ENCODE data around the gene PRG3.

PRG3 gene, protein sequence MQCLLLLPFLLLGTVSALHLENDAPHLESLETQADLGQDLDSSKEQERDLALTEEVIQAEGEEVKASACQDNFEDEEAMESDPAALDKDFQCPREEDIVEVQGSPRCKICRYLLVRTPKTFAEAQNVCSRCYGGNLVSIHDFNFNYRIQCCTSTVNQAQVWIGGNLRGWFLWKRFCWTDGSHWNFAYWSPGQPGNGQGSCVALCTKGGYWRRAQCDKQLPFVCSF

GRCh38 chr11:57380975-57381374 is at the start of gene PRG3:
TSS of gene PRG3 (minus strand) at chr11:57381150. CDS start at chr11:57380708, 442 bp downstream.
- TF ChIP-seq, protein P1, sequence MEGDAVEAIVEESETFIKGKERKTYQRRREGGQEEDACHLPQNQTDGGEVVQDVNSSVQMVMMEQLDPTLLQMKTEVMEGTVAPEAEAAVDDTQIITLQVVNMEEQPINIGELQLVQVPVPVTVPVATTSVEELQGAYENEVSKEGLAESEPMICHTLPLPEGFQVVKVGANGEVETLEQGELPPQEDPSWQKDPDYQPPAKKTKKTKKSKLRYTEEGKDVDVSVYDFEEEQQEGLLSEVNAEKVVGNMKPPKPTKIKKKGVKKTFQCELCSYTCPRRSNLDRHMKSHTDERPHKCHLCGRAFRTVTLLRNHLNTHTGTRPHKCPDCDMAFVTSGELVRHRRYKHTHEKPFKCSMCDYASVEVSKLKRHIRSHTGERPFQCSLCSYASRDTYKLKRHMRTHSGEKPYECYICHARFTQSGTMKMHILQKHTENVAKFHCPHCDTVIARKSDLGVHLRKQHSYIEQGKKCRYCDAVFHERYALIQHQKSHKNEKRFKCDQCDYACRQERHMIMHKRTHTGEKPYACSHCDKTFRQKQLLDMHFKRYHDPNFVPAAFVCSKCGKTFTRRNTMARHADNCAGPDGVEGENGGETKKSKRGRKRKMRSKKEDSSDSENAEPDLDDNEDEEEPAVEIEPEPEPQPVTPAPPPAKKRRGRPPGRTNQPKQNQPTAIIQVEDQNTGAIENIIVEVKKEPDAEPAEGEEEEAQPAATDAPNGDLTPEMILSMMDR (IDR thresholded peaks at IDR 0.05; ENCODE audit: insufficient read depth, missing control alignments): no peak
- no peak for DNase-seq (ENCODE audit: insufficient read length, low spot score)
- FAIRE-seq: no peak

DNA sequence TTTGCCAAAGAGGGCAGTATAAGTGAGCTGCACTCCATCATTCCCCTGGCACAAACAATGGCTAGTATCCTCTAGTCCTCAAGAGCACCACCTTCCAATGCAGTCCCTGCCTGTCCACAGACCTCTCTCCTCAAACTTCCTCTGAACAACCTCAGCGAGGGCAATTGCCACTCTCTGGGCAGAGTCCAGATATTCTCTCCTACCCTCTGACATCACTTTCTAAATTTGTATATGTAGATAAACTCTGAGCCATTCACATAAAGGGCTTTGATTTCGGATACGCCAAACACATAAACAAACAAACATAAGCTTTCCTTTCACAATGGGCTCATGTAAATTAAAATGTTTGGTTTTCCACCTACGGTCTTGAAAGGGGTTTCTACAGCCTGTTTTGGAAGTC is 49.0 kb upstream of the PRG3 start:
- FAIRE-seq (no peak), DNase-seq (ENCODE audit: insufficient read length, low spot score) (no peak)
- TF ChIP-seq, protein P1 (IDR thresholded peaks at IDR 0.05; ENCODE audit: insufficient read depth, missing control alignments): no peak

DNA sequence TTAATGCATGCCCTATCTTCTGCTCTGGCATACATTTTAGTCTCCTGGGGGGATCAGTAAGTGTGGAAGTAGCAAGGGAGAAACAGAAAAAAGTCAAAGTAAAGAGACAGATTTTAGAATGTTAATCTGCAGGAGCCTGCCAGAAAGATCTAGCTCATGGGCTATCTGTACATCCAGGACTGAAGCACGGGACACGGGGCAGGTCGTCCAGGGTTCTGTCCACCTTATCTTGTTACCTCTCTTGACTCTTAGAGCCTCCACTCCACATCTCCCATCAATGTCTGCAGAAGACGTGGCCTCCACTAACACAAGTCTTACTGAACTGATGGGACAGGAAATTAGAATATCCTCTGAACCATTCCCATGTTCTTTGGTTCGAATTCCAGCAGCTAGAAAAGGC is 47.7 kb upstream of the PRG3 start:
- TF ChIP-seq, protein P1 (IDR thresholded peaks at IDR 0.05; ENCODE audit: insufficient read depth, missing control alignments): no peak
- FAIRE-seq: no peak
- DNase-seq (ENCODE audit: insufficient read length, low spot score): no peak

- TF ChIP-seq, protein P1 (IDR thresholded peaks at IDR 0.05; ENCODE audit: insufficient read depth, missing control alignments): no peak
- FAIRE-seq (no peak), DNase-seq (ENCODE audit: insufficient read length, low spot score) (no peak)
Measured at GRCh38 chr11:57427727-57428082, 46.8 kb upstream of the PRG3 start.

- TF ChIP-seq, protein P1 (IDR thresholded peaks at IDR 0.05; ENCODE audit: insufficient read depth, missing control alignments): no peak
- FAIRE-seq (no peak), DNase-seq (ENCODE audit: insufficient read length, low spot score) (no peak)
Measured at GRCh38 chr11:57426929-57427726, 46.2 kb upstream of the PRG3 start, which contains the start of gene SLC43A3. TSS of gene SLC43A3 (minus strand) at chr11:57427121. CDS start at chr11:57426172, 949 bp downstream.

DNA sequence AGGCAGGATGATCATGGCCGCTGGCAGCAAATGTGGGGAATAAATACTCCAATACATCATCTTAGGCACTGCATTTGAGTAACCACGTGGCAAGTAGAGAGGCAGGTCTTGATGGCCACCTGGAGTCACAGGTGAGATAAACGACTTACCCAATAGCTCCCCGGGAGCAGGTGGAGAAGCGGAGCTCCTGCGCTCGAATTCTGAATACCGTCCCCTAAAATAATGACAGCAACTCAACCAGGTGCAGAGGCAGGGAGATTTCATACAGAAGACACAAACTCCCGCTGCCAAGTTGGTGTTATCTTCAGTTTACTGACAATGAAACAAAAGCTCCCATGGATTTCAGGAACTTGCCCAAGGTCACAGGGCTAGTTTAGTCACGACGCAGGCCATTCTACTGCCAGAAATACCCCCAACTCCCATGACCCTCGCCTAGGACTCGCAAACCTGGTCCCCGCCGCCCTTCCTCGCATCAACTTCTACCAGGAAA is 45.5 kb upstream of the PRG3 start:
- DNase-seq (ENCODE audit: insufficient read length, low spot score): no peak
- TF ChIP-seq, protein P1 (IDR thresholded peaks at IDR 0.05; ENCODE audit: insufficient read depth, missing control alignments): no peak
- no peak for FAIRE-seq

Measured in D721Med (cell line).